AG04450 (cell line): ENCODE data around the gene TRIM26. TPM values are rescaled to one million over a fixed set of nuclear protein-coding genes. Genes with fewer than 3 reads are reported as not detected.

Experiments used
- CTCF ChIA-PET: fragments of 300-600, 350-600 bp; formaldehyde crosslinking; extraction: SDS; loops from one replicate; lab custom pipeline; 2022; ENCODE audit warnings: antibody characterized with exemption, inconsistent platforms; lab: Charles Lee
- POLR2A ChIA-PET: fragments of 350-600 bp; formaldehyde crosslinking; extraction: SDS; loops from one replicate; lab custom pipeline; 2021; ENCODE audit warnings: antibody characterized with exemption, inconsistent platforms; lab: Yijun Ruan, JAX
- DNase-seq: peaks from one replicate; pipeline ENCODE4 v3.0.0-alpha.2; 2011; ENCODE audit warnings: low read depth, low spot score
- H3K27ac ChIP-seq: one replicate; pipeline ENCODE4 v1.5.1; 2012; ENCODE audit warnings: low read depth, low read length, control low read depth
- H3K27me3 ChIP-seq: one replicate; pipeline ENCODE4 v1.6.0; 2012; ENCODE audit warnings: low read length; ENCODE audit not compliant: control insufficient read depth, insufficient read depth
- H3K4me3 ChIP-seq: 2 replicates; pipeline ENCODE4 v1.5.1; 2011; ENCODE audit warnings: mild to moderate bottlenecking, low read depth, low read length, control low read depth
- H3K9me3 ChIP-seq: 2 replicates; pipeline ENCODE4 v1.5.1; 2012; ENCODE audit warnings: low read length; ENCODE audit not compliant: control insufficient read depth, insufficient read depth
- polyA plus RNA-seq: library from polyadenylated mRNA; depleted of rRNA; stranded (reverse); fragments of >200 nt; gene quantifications from 2 replicates; pipeline ENCODE4 v1.2.3, GENCODE V29; 2011
- TF ChIP-seq, protein P1 (sequence below): IDR thresholded peaks from 2 replicates; pipeline ENCODE4 v1.5.1; 2011; ENCODE audit warnings: low read depth, low read length, control low read depth, inconsistent platforms

The TRIM26 gene
- polyA plus RNA-seq, 1 experiment, result 22.7 TPM

DNA sequence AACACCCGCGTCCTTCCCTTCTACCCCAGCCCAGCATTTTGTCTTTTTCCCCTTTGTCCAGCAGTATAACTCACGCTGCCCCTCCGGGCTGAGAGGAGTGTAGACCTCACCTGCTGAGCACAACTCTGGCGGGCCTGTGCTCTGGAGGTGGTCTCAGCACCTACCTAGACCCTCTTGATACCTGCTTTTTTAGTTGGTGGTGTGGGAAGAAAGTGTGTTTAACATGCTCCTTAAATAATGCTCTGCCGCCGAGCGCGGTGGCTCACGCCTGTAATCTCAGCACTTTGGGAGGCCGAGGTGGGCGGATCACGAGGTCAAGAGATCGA is 1.4 kb upstream of the TRIM26 start:
- no peaks in the 10 kb centered on the region for H3K27me3 ChIP-seq
- no peak overlapping the region for H3K27ac ChIP-seq
- DNase-seq, result no peak
- TF ChIP-seq, protein P1, sequence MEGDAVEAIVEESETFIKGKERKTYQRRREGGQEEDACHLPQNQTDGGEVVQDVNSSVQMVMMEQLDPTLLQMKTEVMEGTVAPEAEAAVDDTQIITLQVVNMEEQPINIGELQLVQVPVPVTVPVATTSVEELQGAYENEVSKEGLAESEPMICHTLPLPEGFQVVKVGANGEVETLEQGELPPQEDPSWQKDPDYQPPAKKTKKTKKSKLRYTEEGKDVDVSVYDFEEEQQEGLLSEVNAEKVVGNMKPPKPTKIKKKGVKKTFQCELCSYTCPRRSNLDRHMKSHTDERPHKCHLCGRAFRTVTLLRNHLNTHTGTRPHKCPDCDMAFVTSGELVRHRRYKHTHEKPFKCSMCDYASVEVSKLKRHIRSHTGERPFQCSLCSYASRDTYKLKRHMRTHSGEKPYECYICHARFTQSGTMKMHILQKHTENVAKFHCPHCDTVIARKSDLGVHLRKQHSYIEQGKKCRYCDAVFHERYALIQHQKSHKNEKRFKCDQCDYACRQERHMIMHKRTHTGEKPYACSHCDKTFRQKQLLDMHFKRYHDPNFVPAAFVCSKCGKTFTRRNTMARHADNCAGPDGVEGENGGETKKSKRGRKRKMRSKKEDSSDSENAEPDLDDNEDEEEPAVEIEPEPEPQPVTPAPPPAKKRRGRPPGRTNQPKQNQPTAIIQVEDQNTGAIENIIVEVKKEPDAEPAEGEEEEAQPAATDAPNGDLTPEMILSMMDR, result no peak
- H3K9me3 ChIP-seq, result no peaks in the 10 kb centered on the region; the same call in 1 of the 2 replicates
- H3K4me3 ChIP-seq, result peak overlapping the region; percentile 83
- POLR2A ChIA-PET, result interaction anchor here (0.6 to 2.1 kb wide), 2 partner anchors 112 to 114 kb away, joined by 3 to 6 read pairs; partner anchors contain the start of gene TRIM39
- CTCF ChIA-PET, result no interaction called here

DNA sequence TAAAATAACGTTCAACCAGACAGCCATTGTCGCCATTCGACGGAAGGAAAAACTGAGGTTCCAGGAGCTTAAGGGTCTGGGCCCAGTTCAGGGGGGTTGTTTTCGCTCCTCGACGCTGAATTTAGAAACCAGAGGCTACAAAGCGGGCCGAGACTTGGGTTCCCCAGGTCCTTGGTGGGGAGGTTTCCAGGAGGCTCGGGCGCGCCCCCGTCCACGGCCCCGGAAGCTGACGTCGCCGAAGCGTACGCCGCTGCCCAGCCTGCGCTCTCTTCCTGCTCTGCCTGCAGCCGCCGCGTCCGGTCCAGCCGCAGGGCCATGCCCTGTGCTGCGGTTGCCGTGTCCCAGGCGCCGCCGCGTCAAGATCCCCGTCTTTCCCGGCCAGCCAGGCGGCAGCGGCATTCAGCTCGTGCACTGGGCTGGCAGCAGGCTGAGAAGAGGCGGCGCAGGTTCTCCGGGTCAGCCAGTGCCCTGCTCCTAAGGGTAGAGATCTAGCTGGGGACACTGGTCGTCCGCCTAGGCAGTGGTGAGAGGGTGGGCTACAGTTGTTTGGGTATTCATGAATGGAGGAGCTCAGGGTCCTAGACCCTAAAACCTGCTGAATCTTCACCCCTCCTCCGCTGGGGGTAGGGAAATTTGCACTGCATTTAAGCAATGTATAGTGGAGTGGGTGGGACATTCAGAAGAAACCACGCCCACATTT is 901 bp upstream of the TRIM26 start:
- no peaks in the 10 kb centered on the region; the same call in 1 of the 2 replicates for H3K9me3 ChIP-seq
- H3K27me3 ChIP-seq, result no peaks in the 10 kb centered on the region
- peak; percentile 18 for DNase-seq
- ChIA-PET CTCF (interaction anchor here (1.6 kb wide), 1 partner anchor 240 kb away, joined by 5 read pairs; no protein-coding TSS in a partner anchor), POLR2A (interaction anchor here (0.6 to 2.1 kb wide), 2 partner anchors 112 to 115 kb away, joined by 3 to 6 read pairs; partner anchors contain the start of gene TRIM39)
- peak overlapping the region; percentile 81 for H3K27ac ChIP-seq
- peak overlapping the region; percentile 83 for H3K4me3 ChIP-seq
- TF ChIP-seq, protein P1, result no peak

DNA sequence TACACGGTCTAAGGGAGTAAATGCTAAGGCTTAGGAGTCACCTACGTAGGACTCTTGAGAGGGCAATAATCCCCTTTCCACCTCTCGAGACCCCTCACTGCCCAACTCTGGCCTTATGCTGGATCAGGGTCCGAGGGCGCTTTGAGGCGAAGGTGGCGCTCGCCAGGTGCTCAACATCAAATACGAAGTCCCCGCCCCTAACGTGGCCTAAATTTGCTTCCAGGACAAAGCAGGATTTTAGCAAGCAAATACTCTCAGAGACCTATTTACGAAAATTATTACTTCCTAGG is 406 bp upstream of the TRIM26 start:
- Histone ChIP-seq H3K9me3 (no peaks in the 10 kb centered on the region; the same call in 1 of the 2 replicates), H3K27me3 (no peaks in the 10 kb centered on the region), H3K4me3 (peak overlapping the region; percentile 83), H3K27ac (peak overlapping the region; percentile 81)
- TF ChIP-seq, protein P1, result no peak
- DNase-seq, result no peak
- ChIA-PET CTCF (interaction anchor here (1.6 kb wide), 1 partner anchor 240 kb away, joined by 5 read pairs; no protein-coding TSS in a partner anchor), POLR2A (interaction anchor here (0.5 to 2.1 kb wide), 2 partner anchors 113 to 151 kb away, joined by 4 to 6 read pairs; partner anchors contain the start of gene TRIM39)

DNA sequence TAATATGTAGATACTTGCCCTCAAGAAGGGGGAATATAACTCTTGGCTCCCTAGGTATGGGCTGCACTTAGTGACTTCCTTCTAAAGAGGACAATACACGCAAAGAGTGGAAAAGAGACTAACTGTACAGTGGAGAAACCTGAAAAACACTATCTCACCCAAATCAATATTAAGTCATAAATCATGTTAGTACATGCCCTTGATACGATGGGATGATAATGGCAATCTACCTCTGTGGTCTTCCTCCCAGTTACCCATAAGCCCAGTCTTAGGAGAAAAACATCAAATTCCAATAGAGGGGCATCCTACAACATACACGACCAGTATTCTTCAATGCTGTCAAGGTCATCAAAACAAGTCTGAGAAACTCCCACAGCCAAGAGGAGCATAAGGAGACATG is 1.3 kb downstream of the TRIM26 start:
- H3K27ac ChIP-seq, result no peak overlapping the region

DNA sequence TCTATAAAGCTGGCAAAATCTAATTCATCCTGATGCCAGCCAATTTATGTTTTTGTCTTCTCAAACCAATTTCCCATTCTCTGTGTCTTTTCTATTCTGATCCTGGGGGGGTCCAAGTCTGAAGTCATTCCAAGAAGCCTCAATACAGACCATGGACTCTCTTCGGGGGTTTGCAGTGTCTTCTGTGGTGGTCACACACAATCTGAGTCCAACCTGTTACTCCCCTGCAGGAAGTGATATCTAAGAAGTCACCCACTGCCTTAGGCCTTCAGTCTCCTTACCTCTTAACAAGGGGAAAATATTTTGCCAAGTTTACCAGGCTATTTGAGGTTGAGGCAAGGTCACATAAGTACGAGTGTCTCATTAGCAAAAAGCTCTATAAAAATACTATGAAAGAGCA is 1.9 kb downstream of the TRIM26 start:
- TF ChIP-seq, protein P1, result no peak
- Histone ChIP-seq H3K4me3 (no peak overlapping the region; the same call in 1 of the 2 replicates), H3K27me3 (no peaks in the 10 kb centered on the region), H3K9me3 (no peaks in the 10 kb centered on the region; the same call in 1 of the 2 replicates), H3K27ac (no peak overlapping the region)
- DNase-seq, result no peak
- ChIA-PET CTCF (no interaction called here), POLR2A (no interaction called here)

More for the DNA sequence above, 1.3 kb downstream of the TRIM26 start:
- TF ChIP-seq, protein P1, result no peak
- Histone ChIP-seq H3K9me3 (no peaks in the 10 kb centered on the region; the same call in 1 of the 2 replicates), H3K4me3 (peak overlapping the region; percentile 88), H3K27me3 (no peaks in the 10 kb centered on the region)
- ChIA-PET CTCF (no interaction called here), POLR2A (no interaction called here)
- no peak for DNase-seq
